SKM-1 treated with dmso at 0.1 percent for 144 hours (cell line): ENCODE results near the gene RABL3.
"Not testable (repeated sequence)": the region's sequence is repeated elsewhere in the genome, so short reads cannot be mapped to it uniquely, and the experiment has no call there.

ENCODE experiments used
- DNase-seq: peaks from one replicate; lab custom pipeline; 2025; ENCODE audit not compliant: unreplicated experiment; lab: John Stamatoyannopoulos, UW

The RABL3 gene

GRCh38 chr3:120749843-120750242, 7.5 kb upstream of the RABL3 start:
- no peak for DNase-seq

- DNase-seq = no peak
Observed at GRCh38 chr3:120745466-120745865, 3.1 kb upstream of the RABL3 start.

- no peak for DNase-seq
Observed at GRCh38 chr3:120743556-120744195, 1.4 kb upstream of the RABL3 start.

GRCh38 chr3:120742849-120743365, 591 bp upstream of the RABL3 start:
- peak; percentile 6 for DNase-seq

DNA sequence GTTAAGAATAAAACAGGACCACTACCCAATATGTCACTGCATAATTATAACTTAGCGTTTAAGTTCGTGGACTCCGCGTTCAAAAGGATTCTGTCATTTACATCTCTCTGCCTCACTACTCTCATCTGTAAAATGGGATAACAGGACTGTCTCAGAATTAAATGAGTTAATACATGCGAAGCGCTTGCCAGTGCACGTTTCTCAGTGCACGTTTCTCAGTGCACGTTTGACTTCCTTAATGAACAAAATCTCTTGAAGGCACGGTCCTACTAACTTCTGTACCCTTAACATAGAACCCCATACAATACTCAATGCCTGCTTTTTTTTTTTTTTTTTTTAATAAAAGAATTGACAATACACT, 499 bp downstream of the RABL3 start:
- peak; percentile 62 for DNase-seq

DNA sequence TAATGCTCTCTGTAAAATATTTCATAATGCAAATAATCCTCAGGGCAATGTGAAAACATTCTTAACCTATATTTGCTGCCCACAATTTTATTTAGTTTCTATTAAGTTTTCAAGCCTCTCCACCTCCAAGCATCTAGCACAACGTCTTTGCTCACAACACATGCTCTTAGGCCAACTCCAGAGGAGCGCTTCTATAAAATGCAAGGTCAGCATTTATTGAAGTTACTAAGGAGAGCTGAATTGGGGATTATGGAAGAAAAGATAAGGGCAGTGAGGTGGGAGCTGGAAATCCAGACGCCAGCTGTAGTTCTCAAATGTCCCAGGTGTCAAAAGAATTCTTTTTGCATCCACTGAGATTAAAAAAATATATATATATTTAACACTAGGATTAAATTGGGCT, 996 bp downstream of the RABL3 start:
- no peak for DNase-seq

GRCh38 chr3:120738006-120738405, 4.3 kb downstream of the RABL3 start:
- not testable (repeated sequence) for DNase-seq

DNA sequence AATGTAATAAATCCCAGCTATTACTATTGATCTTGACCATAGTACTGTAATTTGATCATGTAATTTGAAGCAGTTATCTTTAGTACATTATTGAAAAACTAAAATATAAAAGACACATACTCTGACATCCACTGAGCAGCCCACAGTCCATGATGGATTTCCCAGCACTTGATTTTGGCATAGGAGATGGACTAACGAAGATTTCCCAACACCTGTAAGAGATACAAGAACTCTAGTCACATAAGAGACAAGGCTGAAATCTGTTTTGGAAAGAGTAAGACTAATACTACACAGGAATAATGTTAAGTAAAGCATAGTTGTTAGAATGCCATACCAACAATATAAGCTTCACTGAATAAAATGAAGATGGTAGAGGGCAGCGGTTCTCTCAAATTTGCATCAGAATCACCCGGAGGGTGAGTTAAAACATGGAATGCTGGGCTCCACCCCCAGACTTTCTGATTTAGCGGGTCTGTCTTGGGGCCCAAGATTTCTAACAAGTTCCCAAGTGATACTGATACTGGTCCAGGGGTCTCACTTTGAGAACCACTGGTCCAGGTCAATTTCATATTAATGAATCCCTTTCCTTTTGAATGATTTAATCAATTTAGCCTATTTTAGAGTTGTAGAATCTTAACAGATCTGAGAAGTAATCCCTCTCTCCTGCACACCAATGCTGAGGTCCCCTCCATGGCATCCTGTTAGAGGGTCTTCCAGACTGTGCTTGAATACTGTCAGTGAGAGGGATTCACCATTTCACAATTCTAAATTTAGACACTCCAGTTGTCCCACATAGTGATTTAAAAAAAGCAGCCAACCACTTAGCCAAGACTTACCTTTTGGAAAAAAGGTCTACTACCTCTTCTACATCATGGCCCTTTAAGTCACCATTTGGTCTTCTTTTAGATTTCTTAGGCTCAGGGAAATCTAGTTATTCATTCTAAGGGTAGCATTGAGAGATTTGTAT, 11.5 kb downstream of the RABL3 start:
- DNase-seq = no peak

GRCh38 chr3:120726791-120727190, 15.5 kb downstream of the RABL3 start:
- no peak for DNase-seq

DNA sequence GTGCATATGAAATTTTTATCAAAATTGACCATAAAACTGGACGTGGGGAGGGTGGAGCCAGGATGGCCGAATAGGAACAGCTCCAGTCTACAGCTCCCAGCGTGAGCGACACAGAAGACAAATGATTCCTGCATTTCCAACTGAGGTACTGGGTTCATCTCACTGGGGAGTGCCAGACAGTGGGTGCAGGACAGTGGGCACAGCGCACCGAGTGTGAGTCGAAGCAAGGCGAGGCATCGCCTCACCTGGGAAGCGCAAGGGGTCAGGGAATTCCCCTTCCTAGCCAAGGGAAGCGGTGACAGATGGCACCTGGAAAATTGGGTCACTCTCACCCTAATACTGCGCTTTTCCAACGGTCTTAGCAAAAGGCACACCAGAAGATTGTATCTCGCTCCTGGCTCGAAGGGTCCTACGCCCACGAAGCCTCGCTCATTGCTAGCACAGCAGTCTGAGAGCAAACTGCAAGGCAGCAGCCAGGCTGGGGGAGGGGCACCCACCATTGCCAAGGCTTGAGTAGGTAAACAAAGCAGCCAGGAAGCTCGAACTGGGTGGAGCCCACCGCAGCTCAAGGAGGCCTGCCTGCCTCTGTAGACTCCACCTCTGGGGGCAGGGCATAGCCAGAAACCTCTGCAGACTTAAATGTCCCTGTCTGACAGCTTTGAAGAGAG, 23.0 kb downstream of the RABL3 start:
- DNase-seq = not testable (repeated sequence)

DNA sequence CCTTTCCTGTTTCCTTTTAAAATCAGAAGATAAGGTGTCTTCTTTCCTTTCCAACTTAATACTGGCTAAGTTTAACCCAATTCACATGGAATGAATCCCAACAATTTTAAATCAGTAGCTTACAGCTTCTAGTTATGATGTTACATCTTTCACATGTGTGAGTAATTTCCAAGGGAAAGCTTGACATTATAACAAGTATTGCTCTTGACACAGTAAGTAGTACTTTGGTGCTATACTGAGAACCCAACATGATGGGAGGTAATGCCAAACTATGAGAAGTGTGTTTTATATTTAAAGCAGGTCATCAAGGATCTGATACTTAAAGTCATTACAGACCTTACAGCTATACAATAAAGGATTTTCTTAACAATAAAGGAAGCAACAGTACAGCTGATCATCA, 29.1 kb downstream of the RABL3 start:
- DNase-seq = no peak

DNA sequence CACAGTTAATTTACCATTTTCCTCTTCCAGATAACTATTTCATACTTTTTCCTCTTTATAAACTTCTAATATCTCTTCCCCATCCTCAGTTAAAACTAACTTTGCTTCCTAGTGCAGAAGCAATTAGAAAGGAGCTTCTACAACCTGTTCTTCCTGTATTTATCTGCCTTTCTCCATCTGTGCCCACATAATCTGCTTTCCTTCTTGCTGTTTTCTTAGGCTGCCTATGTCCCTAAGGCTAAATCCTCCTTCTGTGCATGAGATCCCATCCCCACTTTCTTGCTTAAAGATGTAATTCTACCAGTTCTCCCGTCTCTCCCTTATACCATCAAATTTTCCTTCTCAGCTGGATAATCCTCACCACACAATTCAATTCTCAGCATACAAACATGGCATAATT, 31.9 kb downstream of the RABL3 start:
- no peak for DNase-seq

GRCh38 chr3:120708408-120708807, 33.9 kb downstream of the RABL3 start:
- no peak for DNase-seq

- DNase-seq = no peak
Observed at GRCh38 chr3:120706950-120707349, 35.4 kb downstream of the RABL3 start.

DNA sequence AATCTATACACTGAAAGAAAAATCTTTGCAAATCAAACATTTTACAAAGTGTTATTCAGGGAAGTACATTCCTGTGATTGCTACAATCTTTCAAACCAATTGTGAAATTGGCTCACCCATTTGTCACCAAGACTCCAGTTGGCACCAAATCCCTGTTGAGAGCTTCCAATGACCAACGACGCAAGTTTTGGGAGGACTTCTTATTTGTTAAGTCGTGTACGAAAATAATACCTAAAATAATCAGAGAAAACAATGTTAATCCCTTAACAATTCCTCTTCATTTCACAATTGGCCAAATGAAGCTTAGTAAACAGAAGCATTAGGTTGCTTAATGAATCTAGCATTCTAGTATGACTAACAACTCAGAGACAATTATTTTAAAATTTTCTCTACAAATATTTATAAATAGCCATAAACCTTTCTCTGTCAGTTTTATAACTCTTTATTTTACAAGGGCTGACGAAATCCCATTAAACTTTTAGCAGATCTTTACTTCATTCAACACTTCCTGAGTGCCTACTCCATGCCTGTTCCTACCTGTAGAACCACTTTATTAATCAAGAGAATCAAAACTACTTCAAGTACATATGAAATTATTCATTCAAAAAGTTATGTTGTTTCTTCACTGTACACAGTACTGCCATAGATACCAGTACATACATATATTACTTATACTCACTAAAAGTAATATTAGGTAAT, 36.3 kb downstream of the RABL3 start:
- no peak for DNase-seq

GRCh38 chr3:120699333-120699732, 43.0 kb downstream of the RABL3 start:
- no peak for DNase-seq

DNA sequence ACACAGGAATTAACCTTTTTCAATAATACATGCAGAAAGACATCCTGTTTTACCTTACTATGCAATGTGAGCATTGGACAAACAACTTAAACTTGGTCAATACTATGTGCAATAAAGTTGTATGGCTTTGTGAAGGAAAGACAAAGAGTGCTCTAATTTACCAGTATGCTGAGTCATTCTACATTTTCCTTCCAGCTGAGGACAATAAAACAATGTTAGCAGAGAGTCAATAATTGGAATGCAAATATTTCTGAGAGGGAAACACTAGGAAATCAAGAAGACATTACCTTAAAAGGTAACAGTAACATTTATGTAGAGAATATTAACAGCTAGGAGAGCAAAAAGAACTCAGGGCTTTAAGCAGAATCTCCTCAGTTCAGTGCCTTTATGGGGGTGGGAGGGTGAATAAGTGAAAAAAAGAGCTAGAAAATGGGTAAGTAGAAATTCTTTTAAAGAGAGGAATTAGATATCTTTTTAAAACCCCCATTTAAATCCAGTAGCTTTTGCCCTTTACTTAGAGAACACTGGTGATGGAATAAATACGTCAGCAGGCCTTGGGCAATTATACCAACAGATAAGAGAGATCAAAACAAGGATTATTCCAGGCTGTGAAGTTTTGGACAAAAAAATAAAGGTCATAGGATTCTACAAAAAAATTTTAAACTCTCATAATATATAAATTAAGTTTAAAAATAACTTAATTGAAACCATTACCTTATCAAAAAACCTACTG, 48.7 kb downstream of the RABL3 start:
- DNase-seq = no peak

- no peak for DNase-seq
Observed at GRCh38 chr3:120689395-120689794, 52.9 kb downstream of the RABL3 start.

- no peak for DNase-seq
Observed at GRCh38 chr3:120688121-120688520, 54.2 kb downstream of the RABL3 start.

- no peak for DNase-seq
Observed at GRCh38 chr3:120685411-120685810, 56.9 kb downstream of the RABL3 start.
